IPS-11a (cell line): ENCODE results near the gene LRRC4C.

Experiments
- H3K4me3 ChIP-seq: one replicate; pipeline ENCODE4 v1.5.1; 2013; ENCODE audit warnings: low read depth, low read length, control low read depth

Gene LRRC4C

GRCh38 chr11:40306938-40307548, 1152.4 kb downstream of the LRRC4C start:
- no peak overlapping the region for H3K4me3 ChIP-seq

GRCh38 chr11:40302669-40303068, 1156.8 kb downstream of the LRRC4C start:
- H3K4me3 ChIP-seq: no peak overlapping the region

DNA sequence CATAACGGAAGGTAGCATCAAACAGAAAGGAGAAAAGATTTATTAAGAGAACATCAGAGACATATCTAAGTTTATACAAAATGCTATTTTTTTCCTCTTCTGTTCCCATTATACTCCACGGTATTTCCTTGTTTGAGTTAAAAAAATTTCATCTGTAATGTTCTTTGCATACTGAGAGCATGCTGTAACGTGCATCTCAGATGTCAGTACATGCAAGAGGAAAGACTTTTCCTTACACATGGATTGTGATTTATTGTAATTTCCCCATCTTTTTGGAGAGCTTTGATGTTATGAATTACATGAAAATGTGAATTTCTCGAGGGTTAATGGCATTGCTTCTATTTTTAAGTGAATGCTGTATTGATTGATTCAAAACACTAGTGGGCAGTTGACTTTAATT, 1164.0 kb downstream of the LRRC4C start:
- H3K4me3 ChIP-seq: no peak overlapping the region

GRCh38 chr11:40294741-40295140, 1164.7 kb downstream of the LRRC4C start:
- H3K4me3 ChIP-seq: no peak overlapping the region

DNA sequence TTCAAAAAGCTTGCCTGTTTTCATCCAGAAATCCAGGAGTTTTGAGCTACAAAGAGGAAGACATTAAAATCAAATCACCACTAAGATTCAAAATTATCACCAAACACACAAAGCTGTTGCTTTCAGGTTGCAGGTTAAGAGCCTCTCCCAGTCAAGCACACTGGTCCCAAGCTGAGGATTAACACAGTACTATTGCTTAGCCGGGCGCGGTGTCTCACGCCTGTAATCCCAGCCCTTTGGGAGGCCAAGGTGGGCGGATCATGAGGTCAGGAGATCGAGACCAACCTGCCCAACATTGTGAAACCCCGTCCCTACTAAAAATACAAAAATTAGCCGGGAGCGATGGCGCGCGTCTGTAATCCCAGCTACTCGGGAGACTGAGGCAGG, 1165.1 kb downstream of the LRRC4C start:
- no peak overlapping the region for H3K4me3 ChIP-seq

DNA sequence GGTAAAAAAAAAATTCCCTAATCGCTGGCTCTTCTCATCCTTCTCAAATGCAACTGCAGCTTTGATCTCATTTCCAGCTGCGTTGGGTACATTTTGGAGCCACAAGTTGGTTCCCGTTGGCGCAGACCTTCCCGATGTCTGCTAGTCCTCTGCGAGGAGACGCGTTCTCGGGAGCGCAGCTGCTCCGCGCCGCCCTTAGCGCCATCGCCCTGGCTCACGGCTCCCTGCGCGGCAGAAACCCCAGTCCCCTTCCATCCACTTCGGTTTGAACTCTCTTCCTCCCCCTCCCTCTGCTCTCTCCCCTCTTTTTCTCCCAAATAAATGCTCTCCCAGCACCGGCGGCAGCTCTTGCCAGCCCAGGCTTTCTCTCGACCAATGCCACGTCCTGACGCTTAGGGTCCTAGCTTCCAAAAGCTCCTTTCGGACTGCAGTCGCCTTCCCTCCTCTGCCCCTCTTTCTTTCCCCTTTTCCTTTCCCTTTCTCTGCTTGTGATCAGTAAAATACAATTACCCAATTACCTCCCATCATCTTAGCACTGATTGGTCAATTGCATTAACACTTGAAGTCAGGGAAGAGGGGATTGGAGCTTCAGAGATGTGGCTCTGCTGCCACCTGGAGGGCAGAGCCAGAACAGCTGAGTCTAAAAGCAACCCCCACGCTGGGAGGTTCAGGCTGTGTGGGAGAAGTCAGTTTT, 1165.7 kb downstream of the LRRC4C start:
- H3K4me3 ChIP-seq: peak overlapping the region; percentile 72

DNA sequence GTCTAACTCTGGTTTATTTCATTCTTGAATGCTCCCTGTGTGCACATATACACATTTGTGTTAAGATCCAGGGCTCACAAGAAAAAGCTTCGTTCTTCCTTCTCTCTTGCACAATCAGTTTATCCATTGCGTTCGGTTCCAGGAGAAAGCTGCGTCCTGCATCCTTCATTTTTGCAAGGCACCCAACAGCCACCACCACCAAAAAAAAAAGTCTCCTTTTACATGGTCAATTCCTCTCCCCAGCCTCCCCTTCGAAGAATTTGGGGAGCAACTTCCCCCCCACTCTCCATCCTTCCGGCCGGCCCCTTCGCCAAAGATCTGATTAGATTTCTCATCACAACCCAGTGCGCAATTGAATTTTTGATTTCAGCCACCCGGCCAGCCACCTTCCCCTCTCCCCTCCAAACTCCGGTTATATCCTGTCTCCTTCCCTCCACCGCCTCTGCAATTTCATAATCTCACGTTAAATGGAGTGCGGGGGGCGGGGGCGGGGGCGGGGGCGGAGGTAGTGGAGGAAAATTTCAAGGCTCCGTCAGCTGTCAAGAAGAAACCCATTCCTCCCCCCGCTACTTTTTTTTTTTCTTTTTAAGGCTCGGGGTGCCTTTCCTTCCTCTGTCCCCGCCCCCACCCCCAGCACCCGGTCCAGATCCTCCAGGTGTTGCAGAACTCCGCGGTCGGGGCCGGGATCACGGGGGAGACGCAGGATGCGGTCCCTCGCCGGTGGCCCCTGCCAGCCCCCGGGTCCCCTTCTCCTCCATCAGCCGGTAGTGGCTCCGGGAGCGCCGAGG, 1166.5 kb downstream of the LRRC4C start:
- H3K4me3 ChIP-seq: peak overlapping the region; percentile 72

DNA sequence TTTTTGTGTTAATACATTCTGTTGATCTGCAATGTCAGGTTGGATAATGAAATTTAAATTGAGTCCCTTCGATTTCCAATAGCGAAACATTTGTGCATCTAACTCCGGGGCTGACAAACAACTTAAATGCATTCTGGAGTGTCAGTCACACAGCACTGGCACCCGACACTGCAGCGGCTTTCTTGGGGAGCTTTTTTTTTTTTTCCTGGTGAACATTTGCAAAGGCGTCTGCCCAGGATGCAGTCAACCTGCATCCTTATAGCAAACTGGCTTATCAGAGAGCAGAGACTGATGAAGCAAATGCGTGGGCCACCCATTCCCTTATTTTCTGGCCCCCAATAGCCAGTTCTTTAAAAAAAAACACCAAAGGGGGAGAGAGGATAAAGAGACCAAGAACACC, 1167.7 kb downstream of the LRRC4C start:
- H3K4me3 ChIP-seq: no peak overlapping the region

DNA sequence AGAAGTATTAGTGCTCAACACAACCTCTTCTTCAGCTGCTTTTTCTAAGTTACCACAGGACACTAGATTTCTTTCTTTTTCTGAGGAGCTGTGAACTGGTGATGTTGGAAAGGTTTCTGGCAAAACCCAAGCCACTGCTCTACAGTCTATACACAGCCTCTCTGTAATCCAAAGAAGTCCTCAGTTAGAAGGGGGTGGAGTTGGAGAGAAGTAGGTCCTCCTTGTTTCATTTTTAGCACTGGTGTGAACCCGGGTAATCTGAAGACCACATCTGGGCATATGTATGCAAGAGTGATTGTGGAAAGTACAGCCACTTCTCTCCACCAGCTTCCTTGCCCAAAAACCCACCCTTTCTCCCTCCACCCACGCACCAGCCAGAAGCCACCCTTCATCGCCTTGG, 1168.1 kb downstream of the LRRC4C start:
- no peak overlapping the region for H3K4me3 ChIP-seq

- no peak overlapping the region for H3K4me3 ChIP-seq
These were observed 1169.3 kb downstream of the LRRC4C start for GRCh38 chr11:40290171-40290631.

GRCh38 chr11:40289370-40289769, 1170.1 kb downstream of the LRRC4C start:
- no peak overlapping the region for H3K4me3 ChIP-seq

DNA sequence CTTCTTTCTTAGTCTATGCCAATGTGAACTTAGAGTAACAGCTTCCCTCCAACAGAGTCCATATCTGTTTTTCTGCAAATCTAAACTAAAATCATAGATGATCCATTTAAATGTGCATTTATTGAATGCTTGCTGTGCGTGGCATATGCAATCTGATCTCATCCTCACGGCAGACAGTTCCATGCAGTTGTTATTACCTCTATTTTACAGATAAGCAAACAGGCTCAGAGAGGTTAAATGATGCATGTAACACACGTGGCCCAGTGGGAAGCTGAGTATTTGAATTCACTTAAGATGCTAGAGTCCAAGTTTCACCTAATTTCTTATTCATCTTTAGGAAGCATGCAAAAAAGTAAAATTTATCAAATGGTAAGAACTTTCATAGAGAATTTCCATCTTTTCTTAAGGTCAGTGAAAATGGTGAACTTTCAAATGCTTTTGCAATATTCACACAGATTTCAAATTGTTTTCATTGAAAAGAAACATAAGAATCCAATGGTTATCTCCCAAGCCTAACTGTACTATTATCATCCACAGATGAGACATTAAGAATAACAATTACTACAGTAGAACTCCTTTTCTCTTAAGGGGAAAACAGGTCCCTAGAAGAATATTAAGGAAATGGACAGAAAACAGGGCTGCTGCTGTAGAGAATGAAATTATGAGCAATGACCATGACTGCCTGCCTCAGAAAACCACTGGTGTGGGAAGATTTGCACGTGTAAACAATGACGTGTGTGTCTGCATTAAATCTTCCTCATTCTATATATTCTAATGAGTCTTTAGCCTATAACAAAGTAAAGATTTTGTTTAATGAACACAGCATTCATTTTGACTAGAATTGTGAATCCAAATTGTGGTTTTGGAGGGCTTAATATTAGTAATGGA, 1171.3 kb downstream of the LRRC4C start:
- no peak overlapping the region for H3K4me3 ChIP-seq

- no peak overlapping the region for H3K4me3 ChIP-seq
These were observed 1173.3 kb downstream of the LRRC4C start for GRCh38 chr11:40286137-40286536.

- H3K4me3 ChIP-seq: no peak overlapping the region
These were observed 1173.9 kb downstream of the LRRC4C start for GRCh38 chr11:40285558-40285957.

DNA sequence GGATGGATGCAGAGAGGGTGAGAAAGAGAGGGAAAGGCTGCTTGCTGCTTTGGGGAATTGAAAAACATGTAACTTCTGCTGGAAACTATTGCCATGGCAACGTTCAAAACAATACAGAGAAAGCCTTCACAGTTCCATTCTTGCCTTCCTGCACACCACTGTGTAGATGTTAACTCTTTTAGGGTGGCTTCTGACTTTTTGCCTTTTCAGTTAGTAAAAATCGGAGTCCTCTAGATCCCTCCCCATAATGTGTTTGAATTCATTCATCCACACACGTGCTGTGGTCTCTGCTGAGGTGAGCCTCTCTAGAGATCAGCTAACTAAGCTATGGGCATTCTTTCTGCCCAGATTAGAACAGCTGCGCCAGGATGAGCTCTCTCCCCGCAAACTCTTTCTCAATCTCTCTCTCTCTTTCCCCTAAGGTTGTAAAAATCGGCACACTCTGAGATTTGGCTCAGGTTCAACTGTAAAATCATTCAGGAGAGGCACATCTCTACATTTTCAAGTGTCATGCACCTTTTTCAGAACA, 1178.3 kb downstream of the LRRC4C start:
- no peak overlapping the region for H3K4me3 ChIP-seq

GRCh38 chr11:40280159-40281051, 1179.0 kb downstream of the LRRC4C start:
- no peak overlapping the region for H3K4me3 ChIP-seq

GRCh38 chr11:40276960-40277359, 1182.5 kb downstream of the LRRC4C start:
- no peak overlapping the region for H3K4me3 ChIP-seq

- no peak overlapping the region for H3K4me3 ChIP-seq
These were observed 1185.4 kb downstream of the LRRC4C start for GRCh38 chr11:40274017-40274416.

GRCh38 chr11:40273192-40273732, 1186.2 kb downstream of the LRRC4C start:
- H3K4me3 ChIP-seq: no peak overlapping the region
